GM21528 (cell line): Measurements from ENCODE around the gene UBA52.

Experiments
- ATAC-seq: cut with Tn5 transposase; IDR thresholded peaks from one replicate; pipeline ENCODE4 v1.9.1; 2021; ENCODE audit warnings: mild to moderate bottlenecking, moderate library complexity; ENCODE audit not compliant: unreplicated experiment, low FRiP score

UBA52 gene

GRCh38 chr19:18620902-18621301 is 49.2 kb downstream of the UBA52 start:
- ATAC-seq: no peak

GRCh38 chr19:18626906-18627305 is 55.2 kb downstream of the UBA52 start:
- ATAC-seq: no peak
